SU-DHL-6 (cell line): Measurements from ENCODE around the gene RNF152.

Experiments used
- H2AFZ ChIP-seq: fragments of 200-600 bp; sonication (generic); 2 replicates; pipeline ENCODE4 v1.6.1; 2014; ENCODE audit warnings: low read depth, mild to moderate bottlenecking, moderate library complexity, mixed read lengths, antibody characterized with exemption, low read length; ENCODE audit not compliant: severe bottlenecking
- H3F3A ChIP-seq: fragments of 200-600 bp; shearing (Covaris generic); 2 replicates; pipeline ENCODE4 v1.6.0; 2016; ENCODE audit warnings: antibody characterized with exemption, mild to moderate bottlenecking; ENCODE audit not compliant: insufficient read depth
- H3K27ac ChIP-seq: fragments of 200-600 bp; sonication (generic); 2 replicates; pipeline ENCODE4 v1.5.1; 2016; ENCODE audit warnings: low read depth, mild to moderate bottlenecking, low read length, moderate library complexity, mixed read lengths
- H3K27me3 ChIP-seq: fragments of 200-600 bp; sonication (generic), shearing (Covaris generic); 2 replicates; pipeline ENCODE4 v1.6.0; 2014; ENCODE audit warnings: mild to moderate bottlenecking, low read length
- H3K36me3 ChIP-seq: fragments of 200-600 bp; sonication (generic); 2 replicates; pipeline ENCODE4 v1.6.1; 2014; ENCODE audit warnings: mild to moderate bottlenecking, low read length, mixed read lengths
- H3K4me2 ChIP-seq: fragments of 300-600, 200-600 bp; shearing (Covaris generic), sonication (generic); 2 replicates; pipeline ENCODE4 v1.6.0; 2014; ENCODE audit warnings: low read length, low read depth, mild to moderate bottlenecking; ENCODE audit not compliant: poor library complexity, severe bottlenecking
- H3K4me3 ChIP-seq: fragments of 200-600 bp; sonication (generic); 2 replicates; pipeline ENCODE4 v1.5.1; 2014; ENCODE audit warnings: antibody characterized with exemption, low read length, mild to moderate bottlenecking, mixed read lengths; ENCODE audit not compliant: insufficient read depth, poor library complexity, severe bottlenecking
- H3K79me2 ChIP-seq: fragments of 200-600 bp; sonication (generic); 2 replicates; pipeline ENCODE4 v1.6.1; 2014; ENCODE audit warnings: mild to moderate bottlenecking, low read length, moderate library complexity; ENCODE audit not compliant: insufficient read depth
- H3K9ac ChIP-seq: fragments of 200-600 bp; sonication (generic); 2 replicates; pipeline ENCODE4 v1.7.0; 2014; ENCODE audit warnings: mild to moderate bottlenecking, low read length
- H3K9me2 ChIP-seq: fragments of 200-600 bp; sonication (generic); replicated peaks from 2 replicates; pipeline ENCODE4 v1.6.1; 2014; ENCODE audit warnings: low read length; ENCODE audit not compliant: insufficient read depth
- H3K9me3 ChIP-seq: fragments of 200-600 bp; sonication (generic); 2 replicates; pipeline ENCODE4 v1.6.1; 2014; ENCODE audit warnings: low read length, mixed read lengths; ENCODE audit not compliant: insufficient read depth
- H4K20me1 ChIP-seq: fragments of 200-600 bp; sonication (generic); 2 replicates; pipeline ENCODE4 v1.6.1; 2014; ENCODE audit warnings: low read depth, mild to moderate bottlenecking, antibody characterized with exemption, low read length, moderate library complexity, mixed read lengths
- CTCF ChIP-seq: fragments of 200-600 bp; sonication (generic); IDR thresholded peaks from one replicate; pipeline ENCODE4 v1.5.1; 2017; ENCODE audit warnings: antibody characterized with exemption, mild to moderate bottlenecking, low read length, moderate library complexity; ENCODE audit not compliant: insufficient read depth, poor library complexity, severe bottlenecking
- EZH2phosphoT487 ChIP-seq: fragments of 200-600 bp; sonication (generic), shearing (Covaris generic); conservative IDR thresholded peaks from 2 replicates; pipeline ENCODE4 v1.6.1; 2018; ENCODE audit warnings: mild to moderate bottlenecking, antibody characterized with exemption, low read length, moderate library complexity, mixed read lengths

RNF152 gene

GRCh38 chr18:61808286-61808685 is 84.5 kb downstream of the RNF152 start:
- Histone ChIP-seq H3K27me3 (0 out of 2 replicates have a peak, but pooled peaks cover 2% of the 10 kb centered on the region), H4K20me1 (no peaks in the 10 kb centered on the region), H3K9ac (no peak overlapping the region), H3K9me3 (no peaks in the 10 kb centered on the region), H3K27ac (no peak overlapping the region), H3K4me3 (no peak overlapping the region), H3F3A (no peaks in the 10 kb centered on the region), H3K36me3 (no peaks in the 10 kb centered on the region), H2AFZ (no peak overlapping the region), H3K4me2 (no peak overlapping the region), H3K9me2 (no peaks in the 10 kb centered on the region), H3K79me2 (no peaks in the 10 kb centered on the region)
- TF ChIP-seq EZH2phosphoT487: no peak
- no peak for TF ChIP-seq CTCF

DNA sequence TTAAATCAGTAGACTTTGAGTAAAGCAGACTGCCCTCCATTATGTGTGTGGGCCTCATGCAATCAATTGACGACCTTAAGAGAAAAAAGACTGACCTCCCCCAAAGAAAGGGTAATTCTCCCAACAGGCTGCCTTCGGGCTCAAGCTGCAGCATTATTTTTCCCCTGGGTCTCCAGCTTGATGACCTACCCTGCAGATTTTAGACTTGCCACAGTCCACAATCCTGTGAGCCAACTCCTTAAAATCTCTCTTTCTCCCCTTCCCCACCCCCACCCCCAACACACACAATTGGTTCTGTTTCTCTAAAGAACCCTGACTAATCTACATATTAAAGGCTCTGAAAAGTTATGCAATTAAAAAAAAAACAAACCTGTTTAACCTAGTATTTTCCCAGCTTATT is 89.4 kb downstream of the RNF152 start:
- no peaks in the 10 kb centered on the region for H4K20me1 ChIP-seq
- H3K27ac ChIP-seq: no peak overlapping the region
- no peaks in the 10 kb centered on the region for H3K9me2 ChIP-seq
- no peak overlapping the region for H2AFZ ChIP-seq
- no peaks in the 10 kb centered on the region for H3F3A ChIP-seq
- TF ChIP-seq EZH2phosphoT487 (no peak), CTCF (no peak)
- no peak overlapping the region for H3K4me3 ChIP-seq
- no peaks in the 10 kb centered on the region for H3K9me3 ChIP-seq
- H3K79me2 ChIP-seq: no peaks in the 10 kb centered on the region
- no peak overlapping the region for H3K4me2 ChIP-seq
- H3K27me3 ChIP-seq: peaks cover 4% of the 10 kb centered on the region; the same call in 1 of the 2 replicates
- H3K9ac ChIP-seq: no peak overlapping the region
- H3K36me3 ChIP-seq: no peaks in the 10 kb centered on the region

GRCh38 chr18:61797696-61798590 is 94.9 kb downstream of the RNF152 start:
- no peak overlapping the region for H3K4me3 ChIP-seq
- no peak overlapping the region for H3K9ac ChIP-seq
- H3K36me3 ChIP-seq: no peaks in the 10 kb centered on the region
- H3K9me3 ChIP-seq: no peaks in the 10 kb centered on the region
- no peaks in the 10 kb centered on the region for H3F3A ChIP-seq
- H3K79me2 ChIP-seq: no peaks in the 10 kb centered on the region
- TF ChIP-seq EZH2phosphoT487 (no peak), CTCF (no peak)
- H3K9me2 ChIP-seq: no peaks in the 10 kb centered on the region
- no peak overlapping the region for H2AFZ ChIP-seq
- H4K20me1 ChIP-seq: no peaks in the 10 kb centered on the region
- H3K27ac ChIP-seq: no peak overlapping the region
- peaks cover 3% of the 10 kb centered on the region; the same call in 1 of the 2 replicates for H3K27me3 ChIP-seq
- no peak overlapping the region for H3K4me2 ChIP-seq
